Kidney capillary endothelial cell (primary cell): ENCODE data around the gene TACSTD2.
"Not testable (repeated sequence)": the region's sequence is repeated elsewhere in the genome, so short reads cannot be mapped to it uniquely, and the experiment has no call there.

Experiments
- DNase-seq: peaks from one replicate; pipeline ENCODE4 v3.0.0-alpha.2; 2018; ENCODE audit warnings: low spot score

Gene TACSTD2

DNA sequence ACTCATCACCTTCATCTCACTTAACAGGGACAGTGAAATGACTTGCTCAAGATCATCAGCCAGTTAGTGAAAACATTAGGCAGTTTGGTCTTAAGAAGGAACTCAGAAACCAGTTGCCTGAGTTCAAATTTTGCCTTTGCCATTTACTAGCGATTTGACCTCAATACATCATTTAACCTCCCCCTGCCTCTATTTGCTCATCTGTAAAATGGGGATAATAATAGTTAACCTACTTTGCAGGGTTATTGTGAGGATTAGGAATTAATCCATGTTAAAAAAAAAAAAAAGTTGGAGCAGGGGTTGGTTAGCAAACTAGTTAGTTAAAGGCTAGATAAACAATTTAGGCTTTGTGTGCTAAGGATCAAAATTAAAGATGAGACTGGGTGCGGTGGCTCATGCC is 10.6 kb upstream of the TACSTD2 start:
- DNase-seq, result no peak

DNA sequence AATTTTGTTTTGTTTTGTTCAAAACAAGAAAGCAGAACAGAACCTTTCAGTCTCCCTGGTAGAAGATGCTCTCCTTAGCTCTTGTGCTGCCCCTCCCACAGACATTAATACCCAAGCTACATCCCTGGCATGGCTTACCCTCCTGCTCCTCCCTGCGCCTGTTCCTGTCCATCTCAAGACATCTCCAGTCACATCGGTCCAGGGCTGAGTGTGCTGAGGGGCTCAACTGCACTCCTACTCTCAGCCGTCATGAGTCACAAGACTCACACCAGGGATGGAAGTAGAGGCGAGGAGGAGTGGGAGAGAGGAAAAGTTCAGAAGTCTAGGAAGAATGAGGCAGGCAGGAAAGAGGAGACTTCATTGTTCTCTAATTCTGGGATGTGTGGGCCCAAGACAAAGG is 9.2 kb upstream of the TACSTD2 start:
- DNase-seq, result no peak

DNA sequence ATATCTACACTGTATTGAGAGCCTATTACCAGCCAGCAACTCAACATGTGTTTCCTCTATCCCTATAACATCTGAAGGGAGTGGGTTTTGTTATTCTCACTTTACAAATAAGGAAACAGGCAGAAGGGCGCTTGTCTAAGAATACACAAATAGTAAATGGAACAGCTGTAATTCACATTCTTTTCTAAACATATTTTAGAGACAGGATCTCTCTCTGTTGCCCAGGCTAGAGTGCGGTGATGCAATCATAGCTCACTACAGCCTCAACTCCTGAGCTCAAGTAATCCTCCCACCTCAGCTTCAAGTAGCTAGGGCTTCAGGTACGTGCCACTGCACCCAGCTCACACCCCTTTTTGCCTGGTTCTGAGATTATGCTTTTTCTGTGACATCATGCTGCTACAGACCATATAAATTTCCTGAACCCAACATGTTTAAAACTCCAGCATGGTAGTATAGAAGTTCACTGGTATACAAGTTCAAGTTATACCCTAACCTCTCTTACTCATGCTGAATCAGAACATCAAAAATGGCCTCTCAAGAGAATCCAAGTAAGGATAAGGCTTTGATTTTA is 8.6 kb upstream of the TACSTD2 start:
- no peak for DNase-seq

DNA sequence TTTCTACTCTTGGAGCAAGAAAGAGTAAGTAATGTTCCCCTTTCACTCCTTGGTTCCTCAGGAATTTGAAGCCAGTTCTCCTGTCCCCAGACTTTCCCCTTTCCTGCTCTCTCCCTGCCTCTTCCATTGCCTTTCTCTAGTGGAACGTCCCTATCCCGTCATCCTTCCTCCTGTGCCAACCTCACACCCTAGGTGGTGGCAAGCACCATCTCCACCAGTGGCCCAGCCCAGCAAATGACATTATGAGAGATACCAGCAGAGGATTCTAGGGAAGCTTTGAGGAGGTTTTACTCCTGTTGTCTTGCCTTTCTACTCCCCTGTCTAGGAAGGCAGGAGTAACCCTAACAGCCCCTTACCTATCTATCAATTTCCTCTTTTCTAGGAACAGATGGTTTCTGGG is 8.1 kb upstream of the TACSTD2 start:
- no peak for DNase-seq

DNA sequence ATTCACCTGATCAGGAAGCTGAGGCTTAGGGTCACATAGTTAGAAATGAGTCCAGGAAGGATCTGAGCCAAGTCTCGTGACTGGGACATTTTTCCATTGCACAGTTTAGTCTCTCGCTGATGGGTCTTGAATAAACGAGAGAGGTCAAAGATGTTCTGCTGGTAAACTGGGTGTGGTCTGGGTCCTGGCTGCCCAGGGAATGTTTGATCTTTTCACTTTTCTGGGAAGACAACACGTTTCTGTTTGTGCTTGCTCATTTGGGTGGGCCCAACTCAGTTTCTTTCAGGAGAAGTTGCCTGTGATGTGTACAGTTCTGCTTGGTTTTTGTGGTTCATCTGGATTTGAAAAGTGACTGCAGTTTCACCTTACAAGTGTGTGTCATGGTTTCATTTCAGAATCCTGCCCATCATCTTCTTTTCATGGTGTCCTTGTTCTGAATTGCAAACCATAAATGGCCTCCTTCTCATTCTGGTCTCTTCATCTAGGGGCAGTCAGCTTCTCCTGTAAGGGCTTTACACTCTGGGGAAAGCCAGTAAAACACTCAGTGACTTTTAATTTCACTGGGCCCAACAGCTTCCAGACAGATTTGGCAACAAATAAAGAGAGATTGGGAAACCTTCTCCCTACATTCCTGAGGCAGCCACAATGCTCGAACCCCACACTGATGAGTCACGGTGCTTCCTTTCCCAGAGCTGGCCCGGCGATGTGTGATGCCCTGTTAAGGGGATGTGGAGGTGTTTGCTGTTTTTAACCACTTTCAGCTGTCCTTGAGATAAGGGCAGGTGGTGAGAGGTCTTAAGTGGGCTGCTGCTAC is 7.2 kb upstream of the TACSTD2 start:
- DNase-seq, result no peak

DNA sequence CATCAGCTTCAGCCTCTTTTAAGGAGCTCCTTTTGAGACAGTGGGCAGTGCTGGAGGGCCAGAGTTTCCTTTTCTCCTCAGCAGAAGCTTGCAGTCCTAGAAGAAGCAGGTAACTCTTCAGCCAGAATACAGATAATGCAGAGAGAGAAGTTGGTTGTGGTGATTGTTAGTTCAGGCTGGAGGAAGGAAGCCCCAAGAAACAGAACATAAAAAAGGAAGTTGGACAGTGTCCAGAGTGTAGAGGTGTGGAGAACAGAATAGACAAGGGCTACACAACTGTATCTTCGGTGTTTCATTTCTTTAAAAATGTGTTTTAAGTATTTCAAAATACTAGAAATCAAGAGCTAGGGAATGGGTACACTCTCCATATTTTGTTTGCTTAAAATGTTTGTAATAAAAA is 6.4 kb upstream of the TACSTD2 start:
- DNase-seq, result no peak

DNA sequence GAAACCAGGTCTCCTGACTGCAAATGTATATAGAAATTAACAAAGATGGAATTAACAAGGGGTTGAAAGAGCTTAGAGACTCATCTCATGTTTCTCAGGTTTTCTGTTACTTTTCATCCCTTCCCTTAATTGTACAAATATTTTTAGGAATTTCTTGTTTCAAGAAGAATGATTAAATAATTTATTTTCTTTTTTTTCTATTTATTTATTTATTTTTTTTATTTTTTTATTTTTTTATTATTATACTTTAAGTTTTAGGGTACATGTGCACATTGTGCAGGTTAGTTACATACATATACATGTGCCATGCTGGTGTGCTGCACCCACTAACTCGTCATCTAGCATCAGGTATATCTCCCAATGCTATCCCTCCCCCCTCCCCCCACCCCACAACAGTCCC is 5.1 kb upstream of the TACSTD2 start:
- not testable (repeated sequence) for DNase-seq

DNA sequence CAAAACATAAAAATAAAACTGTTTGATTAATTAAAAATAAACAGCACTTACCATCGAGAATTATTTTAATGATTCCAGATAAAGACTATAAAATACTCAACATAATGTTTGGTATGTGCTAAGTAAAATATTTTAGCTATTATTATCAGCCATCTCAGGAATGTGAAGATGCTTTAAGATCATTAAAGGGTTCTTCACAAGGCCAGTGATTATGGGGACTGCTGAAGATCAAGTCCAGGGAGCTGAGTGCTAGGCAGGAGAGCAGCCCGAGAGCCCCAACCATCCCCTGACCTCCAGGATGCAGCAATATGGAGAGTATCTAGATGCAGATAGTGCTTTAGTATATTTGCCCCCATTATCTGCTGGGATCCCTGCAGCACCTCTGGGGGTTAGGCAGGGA is 4.6 kb upstream of the TACSTD2 start:
- no peak for DNase-seq

DNA sequence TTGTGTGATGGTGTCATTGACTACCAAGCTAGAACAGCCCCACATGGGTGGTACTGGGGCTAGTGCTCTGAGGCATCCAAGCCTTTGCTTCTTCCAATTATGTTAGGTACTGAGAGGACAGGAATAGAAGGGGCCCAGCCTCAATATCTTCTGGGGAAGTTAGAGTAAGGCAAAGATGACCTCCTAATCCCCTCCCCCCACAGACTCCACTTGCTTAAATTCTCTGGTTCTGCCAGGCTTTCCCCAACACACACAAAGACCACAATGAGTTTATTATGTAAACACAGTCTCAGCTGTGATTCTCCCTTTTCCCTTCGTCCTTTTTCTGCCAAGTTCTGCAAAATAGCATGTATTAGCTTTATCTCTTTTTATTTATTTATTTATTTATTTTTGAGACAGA is 3.1 kb upstream of the TACSTD2 start:
- DNase-seq, result no peak

DNA sequence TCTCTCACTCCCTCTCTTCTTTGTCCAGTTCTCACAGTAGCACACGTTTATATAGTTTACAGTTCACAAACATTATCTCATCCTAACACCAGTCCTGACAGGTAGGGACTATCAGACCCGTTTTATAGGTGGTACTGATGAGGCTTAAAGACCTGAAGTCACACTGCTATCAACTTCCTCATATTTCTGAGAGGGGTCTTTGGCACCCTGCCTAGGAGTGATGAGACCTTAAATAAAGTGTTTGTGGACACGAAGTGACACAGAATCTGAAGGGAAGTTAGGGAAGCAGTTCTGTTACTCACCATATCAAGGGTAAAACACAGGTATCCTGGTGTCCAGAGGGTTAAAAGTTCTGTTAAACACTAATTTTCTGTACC is 590 bp upstream of the TACSTD2 start:
- no peak for DNase-seq

DNA sequence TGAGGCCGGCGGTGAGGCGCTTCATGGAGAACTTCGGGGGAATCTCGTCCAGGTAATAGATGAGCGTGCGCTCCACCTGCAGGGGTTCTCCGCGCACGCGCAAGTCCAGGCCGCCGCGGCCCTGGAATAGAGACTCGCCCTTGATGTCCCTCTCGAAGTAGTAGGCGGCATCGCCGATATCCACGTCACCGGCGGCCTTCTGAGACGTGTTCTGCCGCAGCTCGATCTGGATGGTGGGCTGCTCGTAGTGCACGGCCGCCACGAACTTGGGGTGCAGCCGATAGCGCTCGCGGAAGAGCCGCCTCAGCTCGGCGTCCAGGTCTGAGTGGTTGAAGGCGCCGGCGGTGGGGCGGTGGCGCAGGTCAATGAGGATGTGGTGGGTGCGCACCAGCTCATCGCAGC is 726 bp downstream of the TACSTD2 start:
- DNase-seq, result no peak

DNA sequence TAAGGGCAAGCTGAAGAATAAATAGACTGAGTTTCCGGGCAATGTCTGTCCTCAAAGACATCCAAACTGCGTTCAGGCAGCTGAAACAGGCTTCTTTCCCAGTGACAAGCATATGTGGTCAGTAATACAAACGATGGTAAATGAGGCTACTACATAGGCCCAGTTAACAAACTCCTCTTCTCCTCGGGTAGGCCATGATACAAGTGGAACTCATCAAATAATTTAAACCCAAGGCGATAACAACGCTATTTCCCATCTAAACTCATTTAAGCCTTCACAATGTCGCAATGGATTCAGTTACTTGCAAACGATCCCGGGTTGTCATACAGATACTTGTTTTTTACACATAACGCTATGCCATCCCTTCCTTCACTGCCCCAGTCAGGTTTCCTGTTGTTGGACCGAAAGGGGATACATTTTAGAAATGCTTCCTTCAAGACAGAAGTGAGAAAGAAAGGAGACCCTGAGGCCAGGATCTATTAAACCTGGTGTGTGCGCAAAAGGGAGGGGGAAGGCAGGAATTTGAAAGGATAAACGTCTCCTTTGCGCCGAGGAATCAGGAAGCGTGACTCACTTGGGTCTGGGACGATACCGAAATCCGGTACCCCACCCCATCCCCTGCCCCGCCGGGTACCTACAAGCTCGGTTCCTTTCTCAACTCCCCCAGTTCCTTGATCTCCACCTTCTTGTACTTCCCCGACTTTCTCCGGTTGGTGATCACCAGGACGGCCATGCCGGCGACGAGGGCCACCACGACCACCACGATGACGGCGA is 1.3 kb downstream of the TACSTD2 start:
- DNase-seq, result no peak

DNA sequence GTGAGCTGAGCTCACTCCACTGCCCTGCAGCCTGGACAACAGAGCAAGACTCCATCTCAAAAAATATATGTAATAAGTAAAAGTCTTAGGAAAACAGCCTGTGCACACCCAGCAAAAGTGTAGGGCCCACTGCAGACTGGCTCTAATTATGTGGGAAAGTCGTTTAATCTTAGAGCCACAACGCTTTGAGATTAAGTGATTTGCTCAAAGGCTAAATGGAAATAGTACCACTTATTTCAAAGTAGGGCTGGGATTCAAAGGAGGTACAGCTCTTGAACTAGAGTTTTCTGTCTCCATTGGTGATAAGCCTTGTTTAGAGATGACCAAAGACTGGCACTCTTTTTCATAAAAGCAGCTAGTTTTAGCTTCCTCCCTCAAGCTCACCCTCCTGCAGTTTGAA is 2.2 kb downstream of the TACSTD2 start:
- no peak for DNase-seq

DNA sequence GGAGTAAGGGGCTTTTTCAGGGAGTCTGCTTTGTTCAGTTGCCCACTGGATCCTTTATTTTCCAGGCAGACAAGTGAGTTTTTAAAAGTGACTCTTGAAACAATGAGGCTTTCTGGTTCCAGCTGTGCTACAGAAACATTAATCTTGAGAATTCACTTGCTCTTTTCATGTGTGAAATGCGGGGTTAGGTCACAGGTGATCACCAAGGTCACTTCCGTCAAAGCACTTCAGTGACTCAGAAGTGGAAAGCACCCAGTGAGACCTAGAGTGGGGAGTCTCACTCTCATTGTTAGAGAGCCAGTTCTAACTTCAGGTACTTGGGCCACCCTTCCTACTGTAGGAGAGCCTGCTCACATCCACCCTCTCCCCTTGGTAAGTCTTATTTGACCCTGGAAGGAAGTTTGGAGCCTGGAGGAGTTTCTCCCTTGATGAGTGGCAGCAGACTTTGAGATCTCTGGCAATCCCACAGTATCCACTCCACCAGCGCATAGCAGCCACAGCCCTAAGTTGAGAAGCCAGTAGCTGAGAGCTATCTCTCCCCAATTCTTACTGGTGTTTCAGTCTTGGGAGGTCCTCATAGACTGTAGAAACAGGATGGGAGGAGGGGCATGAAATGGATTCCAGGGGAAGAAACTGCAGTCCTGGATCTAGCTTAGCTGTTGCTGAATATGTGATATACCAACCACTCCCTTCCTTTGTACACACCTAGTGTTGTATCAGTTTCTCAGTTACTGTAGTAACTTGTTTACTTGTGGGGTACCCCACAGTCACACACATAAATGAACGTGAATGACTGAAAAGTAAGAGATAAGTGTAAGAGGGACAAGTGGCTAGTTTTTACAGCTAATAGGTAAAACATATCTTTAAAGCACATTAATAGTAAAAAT is 3.1 kb downstream of the TACSTD2 start:
- no peak for DNase-seq

DNA sequence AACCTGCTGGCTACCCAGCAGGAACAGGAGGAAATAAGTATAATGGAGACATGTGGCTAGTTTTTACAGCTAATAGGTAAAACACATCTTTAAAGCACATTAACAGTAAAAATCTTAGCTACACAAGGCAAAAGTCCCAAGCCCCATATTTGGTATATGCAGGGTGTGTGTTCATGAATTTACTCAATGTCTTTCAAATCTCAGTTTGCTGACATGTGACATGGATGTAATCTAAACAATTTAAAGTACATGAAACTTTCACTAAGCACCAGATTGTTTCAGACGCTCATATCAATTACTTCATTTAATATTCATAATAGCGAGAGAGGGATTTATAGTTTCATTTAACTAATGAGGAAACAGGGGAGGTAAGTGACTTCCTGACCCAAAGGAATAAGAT is 3.9 kb downstream of the TACSTD2 start:
- no peak for DNase-seq

DNA sequence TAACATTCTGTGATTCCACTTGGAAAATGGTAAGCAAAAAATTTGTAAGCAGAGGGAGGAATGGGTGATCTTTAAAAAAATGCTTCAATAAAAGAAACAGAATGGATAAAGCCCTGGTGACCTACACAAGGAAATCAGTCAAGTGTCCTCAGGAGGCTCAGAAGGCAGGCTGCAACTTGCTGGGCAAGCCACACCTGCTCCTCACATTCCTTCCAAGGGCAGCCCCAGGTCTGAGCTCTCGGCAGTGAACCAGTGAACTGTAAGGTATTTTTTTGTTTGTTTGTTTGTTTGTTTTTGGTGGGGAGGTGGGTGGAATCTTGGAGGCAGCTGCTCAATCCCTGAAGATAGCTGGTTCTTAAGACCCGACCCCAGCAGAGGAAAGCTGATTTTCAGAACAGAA is 4.4 kb downstream of the TACSTD2 start:
- no peak for DNase-seq

DNA sequence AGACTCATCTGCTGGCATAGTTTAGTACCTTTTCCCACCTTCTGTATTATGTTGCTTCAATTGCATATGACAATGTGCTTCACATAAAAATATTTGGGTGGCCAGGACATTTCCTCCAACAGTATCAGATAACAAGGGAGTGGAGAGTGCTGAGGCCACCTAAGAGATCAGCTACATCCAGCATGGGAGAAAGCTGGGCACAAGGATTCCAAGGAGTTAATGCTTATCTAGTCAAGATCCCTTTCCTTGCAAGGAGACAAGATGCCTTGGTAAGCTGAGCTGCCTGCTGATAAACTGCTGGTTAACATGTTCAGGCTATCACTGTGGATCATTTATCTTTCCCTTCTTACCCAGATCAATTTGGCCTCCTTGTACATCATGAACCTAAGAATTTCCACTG is 5.4 kb downstream of the TACSTD2 start:
- DNase-seq, result no peak

DNA sequence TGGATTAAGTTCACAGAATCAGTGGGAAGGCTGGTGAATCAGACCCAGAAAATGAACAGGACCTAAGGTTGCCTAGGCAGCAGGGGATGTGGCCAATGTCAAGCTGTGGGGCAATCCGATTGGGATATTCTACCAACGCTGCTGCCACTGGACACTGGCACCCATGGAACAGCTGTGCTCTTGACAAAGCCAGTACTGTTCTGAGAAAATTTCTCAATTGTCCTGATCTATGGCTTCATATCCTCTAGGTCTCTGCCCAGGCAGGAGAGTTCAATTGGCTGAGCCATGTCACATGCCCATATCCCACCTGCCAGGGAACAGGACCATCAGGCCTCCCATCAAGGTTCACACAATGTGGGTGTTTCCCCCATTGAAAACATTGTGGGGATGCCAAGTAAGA is 6.2 kb downstream of the TACSTD2 start:
- no peak for DNase-seq

DNA sequence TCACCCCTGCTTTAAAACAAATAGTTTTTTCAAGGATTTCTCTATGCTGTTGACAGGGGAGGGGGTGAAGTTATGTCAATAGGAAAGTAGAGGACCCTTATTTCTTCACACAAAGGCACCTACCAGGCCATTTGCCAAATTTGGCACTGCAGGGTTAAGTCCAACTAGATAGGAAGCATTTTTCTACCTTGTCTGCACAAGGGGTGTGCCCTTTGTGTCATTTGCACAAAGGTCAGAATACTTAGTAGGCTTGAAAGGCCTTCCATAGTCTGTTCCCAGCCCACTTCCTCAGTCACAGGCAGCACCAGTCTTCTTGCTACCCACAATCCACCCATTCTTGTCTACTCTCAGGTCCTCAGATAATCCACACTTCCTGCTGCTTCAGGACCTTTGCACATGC is 7.0 kb downstream of the TACSTD2 start:
- DNase-seq, result no peak

DNA sequence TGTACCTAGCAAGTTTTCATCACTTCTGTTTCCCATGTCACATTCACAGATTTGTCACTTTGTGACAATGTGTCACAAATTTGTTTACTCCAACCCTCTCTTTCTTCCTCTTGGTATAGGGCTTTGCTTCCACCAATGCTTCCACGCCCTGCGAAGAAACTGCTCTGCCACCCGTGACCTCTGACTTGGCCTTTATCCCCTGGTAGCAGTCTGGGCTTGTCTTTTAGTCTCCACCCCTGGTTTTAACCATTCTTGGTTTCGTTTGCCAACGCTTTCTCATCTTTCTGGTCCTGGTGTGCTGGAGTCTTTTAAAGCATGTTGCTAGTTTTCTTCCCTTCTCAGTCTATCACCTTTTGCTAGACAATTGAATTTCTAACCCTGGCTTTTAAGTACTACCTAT is 8.1 kb downstream of the TACSTD2 start:
- DNase-seq, result no peak

DNA sequence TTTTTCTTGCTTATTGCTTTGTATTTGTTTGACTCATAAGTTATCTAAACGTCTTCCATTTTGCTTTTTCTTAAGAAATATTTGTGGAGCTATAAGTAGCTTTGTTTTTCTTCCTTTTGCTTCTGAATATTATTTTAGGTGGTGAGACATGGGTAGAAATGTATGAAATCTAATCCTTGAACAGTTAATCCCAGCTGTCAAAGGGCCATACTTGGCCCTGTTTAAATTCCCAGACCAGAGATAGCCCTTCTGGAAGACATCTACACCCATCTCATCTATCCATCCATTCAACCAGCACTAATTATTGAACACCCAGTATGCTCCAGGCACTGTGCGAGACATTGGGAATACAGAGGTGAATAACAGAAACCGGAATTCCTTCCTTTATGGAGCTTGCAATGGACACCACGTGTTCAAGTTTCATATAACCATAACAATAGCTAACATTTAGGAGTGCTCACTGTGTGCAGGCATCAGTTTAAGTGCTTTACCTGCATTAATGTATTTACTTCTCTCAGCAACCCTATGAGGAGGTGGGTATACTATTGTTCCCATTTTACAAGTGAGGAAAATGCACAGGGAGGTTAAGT is 8.7 kb downstream of the TACSTD2 start:
- no peak for DNase-seq

DNA sequence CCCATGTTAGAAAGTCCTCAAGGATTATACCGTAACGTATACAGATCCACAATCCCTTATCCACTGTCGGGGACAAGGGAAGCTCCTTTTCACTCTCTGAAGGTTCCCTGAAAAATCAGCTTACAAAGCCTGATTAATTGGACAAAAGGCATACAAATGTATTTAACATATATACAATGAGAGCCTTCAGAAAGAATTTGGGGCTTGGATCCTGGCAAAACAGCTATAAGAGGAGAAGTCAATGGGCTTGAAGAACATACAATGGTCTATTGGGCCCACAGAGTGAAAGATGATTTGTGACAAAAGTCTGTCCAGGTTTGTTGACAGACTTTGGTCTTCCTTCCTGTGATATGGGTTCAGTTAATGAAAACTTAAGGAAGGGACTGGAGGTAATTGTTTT is 10.7 kb downstream of the TACSTD2 start:
- no peak for DNase-seq
